Caki2 (cell line): Measurements from ENCODE around the gene PCP2. TPM values are rescaled to one million over a fixed set of nuclear protein-coding genes. Genes with fewer than 3 reads are reported as not detected.

ENCODE experiments used
- DNase-seq: peaks from one replicate; pipeline ENCODE4 v3.0.0-alpha.2; 2015; ENCODE audit warnings: low read depth
- in situ Hi-C: cut with HindIII; loops from 2 replicates; pipeline ENCODE4 v1.10.0; 2016; ENCODE audit warnings: low sequenced_read_pairs, low pct_unique_long_range_greater_than_20kb, mixed read lengths
- total RNA-seq: library from RNA; depleted of rRNA; stranded (reverse); fragments of >200 nt; shearing (Covaris generic); gene quantifications from 2 replicates; pipeline ENCODE4 v1.2.3, GENCODE V29; 2014; ENCODE audit warnings: low replicate concordance; rRNA removed

The PCP2 gene
- not detected in 2 replicates for total RNA-seq

DNA sequence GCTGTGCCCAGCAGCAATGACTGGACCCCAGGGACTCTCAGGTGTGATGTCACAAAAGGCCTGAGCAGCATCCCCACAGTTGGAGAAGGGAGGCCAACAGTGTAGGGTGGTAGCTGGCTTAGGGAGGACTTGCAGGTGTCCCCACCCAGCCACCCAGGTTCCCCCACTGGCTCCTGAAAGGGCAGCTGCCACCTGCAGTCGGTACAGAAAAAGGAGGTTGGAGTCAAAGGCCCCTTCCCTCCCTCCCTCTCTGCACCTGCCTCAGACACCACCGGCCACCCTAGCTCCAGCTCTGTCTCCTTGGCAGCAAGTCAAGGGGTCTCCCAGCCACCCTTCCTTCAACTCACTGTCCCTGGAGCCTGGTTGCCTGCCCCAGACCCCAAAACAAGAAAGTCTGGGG lies at the start of gene PCP2:
PCP2 (minus strand) TSS at position 22 of the 400 bp plus-strand sequence. CDS start 262 bp downstream, outside the sequence.
- in situ Hi-C loops = no loop called here
- DNase-seq = no peak

DNA sequence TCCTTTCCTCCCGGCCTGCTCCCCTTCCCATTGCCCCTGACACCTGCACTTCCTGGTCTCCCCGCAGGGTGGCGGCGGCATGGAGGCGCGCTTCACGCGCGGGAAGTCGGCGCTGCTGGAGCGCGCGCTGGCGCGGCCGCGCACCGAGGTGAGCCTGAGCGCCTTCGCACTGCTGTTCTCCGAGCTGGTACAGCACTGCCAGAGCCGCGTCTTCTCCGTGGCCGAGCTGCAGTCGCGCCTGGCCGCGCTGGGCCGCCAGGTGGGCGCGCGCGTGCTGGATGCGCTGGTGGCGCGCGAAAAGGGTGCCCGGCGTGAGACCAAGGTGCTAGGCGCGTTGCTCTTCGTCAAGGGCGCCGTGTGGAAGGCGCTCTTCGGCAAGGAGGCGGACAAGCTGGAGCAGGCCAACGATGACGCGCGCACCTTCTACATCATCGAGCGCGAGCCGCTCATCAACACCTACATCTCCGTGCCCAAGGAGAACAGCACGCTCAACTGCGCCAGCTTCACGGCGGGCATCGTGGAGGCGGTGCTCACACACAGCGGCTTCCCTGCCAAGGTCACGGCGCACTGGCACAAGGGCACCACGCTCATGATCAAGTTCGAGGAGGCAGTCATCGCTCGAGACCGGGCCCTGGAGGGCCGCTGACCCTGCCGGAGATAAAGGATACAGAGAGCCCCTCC lies 48.8 kb upstream of the PCP2 start:
- in situ Hi-C loops = no loop called here
- DNase-seq = no peak

DNA sequence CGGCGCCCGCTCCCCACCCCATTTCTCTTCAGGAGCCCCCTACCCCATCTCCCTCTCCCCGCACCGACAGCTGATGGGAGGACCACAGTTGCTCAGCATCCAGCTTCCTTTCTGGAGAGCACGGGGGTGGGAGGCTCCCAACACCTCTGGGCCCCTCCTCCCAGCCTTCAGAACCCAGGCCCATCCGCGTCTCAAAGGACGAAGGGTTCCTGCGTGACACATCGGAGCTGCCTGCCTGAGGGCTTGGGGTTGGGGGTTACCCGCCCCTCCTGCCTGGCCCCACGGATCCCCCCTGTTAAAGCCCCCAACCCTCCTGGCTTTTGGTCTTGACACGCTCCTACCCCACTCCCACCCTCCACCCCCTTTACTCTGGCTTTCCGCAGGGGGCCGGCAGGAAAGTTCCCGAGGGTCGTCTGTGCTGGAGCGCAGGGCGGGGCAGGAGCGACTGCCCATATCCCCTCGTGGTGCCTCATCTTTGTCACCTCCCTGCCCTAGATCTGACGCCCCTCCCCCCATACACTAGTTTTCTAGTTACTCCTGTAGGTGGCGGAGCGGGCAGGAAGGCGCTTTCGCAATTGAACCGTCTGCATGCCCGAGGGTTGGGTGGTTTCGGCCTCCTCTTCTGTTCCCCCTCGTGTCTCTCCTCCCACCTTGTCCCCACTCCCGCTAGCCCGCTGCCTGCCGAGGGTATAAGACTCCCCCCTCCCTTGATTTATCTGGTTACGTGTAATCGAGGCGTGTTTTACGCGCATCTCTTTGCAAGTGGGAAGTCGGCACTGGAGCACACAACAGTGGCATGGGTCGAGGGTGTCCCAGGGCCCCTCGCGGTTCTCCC lies 48.0 kb upstream of the PCP2 start:
- peak; percentile 31 for DNase-seq
- in situ Hi-C loops = no loop called here

DNA sequence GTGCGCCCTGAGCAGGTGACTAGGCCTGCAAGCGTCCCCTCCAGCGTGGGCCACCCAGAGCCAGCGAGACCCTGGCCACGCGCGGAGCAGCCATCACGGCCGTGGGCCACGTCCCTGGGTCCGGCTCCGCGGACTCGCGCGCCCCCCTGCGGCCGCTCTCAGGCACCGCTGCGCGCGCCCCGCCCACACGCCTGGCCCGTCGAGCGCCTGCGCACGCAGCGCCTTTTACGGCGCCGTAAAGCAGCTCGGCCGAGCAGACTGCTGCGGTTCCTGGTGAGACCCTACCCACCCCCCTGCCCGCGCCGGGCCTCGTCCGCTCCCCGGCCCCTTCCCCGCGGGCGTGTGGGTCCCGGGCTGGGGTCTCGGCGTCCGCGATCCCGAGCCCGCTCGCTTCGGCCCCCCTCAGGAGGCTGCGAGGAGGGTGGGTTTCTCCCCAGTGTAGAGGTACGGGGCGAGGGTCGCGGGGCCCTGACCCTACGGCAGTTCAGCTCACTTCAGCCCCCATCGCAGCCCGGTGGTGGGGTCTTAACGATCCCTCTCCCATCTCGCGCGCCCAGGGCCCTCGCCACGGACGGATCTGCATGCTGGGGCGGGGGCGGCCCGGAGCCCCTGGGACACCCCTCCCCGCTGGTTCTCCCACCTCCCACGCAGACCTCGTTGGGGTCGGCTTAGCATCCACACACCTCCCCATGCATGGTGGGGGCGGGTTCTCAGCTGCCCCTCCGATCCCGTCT lies 47.3 kb upstream of the PCP2 start, which contains the start of gene TRAPPC5:
TRAPPC5 (plus strand) TSS at position 228 of the 734 bp plus-strand sequence. CDS start 1,421 bp downstream, outside the sequence.
- peak; percentile 49 for DNase-seq
- in situ Hi-C loops = no loop called here

DNA sequence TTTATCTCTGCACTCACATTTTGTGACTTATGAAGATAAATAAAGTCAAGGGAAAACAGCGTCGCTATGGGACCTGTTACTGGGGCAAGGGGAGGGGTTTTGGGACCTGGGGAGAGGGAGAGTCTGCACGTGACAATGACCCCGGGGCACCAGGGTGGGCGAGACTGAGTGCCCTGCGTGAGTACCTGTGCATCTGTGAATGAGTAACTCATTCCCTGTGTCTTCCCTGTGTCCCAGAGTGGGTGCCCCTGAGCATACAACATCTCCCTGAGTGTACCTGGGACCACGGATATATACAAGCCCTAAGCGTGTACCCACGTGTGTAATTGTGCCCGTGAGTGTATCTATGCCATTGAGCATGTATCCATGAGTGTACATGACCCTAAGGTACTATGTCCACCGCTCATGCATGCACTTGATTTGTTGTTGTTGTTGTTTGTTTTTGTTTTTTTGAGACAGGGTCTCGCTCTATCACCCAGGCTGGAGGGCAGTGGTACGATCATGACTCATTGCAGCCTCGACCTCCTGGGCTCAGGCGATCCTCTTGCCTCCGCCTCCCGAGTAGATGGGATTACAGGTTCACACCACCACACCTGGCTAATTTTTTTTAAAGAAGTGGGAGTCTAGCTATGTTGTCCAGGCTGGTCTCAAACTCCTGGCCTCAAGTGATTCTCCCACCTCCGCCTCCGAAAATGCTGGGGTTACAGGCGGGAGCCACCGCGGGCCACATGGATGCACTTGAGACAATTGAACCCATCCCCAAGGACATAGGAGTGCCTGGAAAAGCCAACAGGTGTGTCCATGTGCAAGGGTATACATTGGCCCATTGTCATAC lies 46.5 kb upstream of the PCP2 start:
- in situ Hi-C loops = no loop called here
- no peak for DNase-seq

DNA sequence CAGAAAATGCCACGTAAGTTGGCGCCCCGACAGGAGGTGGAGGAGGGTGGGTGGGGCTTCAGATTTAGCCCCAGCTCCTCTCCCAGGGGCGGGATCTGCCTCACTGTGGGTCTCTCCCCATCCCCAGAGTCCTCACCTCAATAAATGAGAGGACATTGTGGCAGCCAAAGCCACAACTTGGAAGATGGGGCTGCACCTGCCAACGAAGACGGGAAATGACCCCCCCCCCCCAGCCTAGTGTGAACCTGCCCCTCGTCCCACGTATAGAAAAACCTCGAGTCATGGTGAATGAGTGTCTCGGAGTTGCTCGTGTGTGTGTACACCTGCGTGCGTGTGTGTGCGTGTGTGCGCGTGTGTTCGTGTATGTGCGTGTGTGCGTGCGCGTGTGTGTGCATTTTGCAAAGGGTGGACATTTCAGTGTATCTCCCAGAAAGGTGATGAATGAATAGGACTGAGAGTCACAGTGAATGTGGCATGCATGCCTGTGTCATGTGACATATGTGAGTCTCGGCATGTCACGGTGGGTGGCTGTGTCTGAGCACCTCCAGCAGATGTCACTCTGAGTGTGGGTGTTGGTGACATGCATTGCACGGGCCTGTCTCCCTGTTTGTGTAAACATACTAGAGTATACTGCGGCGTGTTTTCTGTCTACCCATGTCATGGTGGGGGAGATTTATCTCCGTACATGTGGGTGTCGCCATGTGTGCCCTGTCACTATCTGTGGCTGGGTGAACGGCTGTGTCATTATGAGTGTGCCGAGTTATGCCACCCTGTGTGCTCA lies 45.6 kb upstream of the PCP2 start:
- in situ Hi-C loops = no loop called here
- DNase-seq = no peak

DNA sequence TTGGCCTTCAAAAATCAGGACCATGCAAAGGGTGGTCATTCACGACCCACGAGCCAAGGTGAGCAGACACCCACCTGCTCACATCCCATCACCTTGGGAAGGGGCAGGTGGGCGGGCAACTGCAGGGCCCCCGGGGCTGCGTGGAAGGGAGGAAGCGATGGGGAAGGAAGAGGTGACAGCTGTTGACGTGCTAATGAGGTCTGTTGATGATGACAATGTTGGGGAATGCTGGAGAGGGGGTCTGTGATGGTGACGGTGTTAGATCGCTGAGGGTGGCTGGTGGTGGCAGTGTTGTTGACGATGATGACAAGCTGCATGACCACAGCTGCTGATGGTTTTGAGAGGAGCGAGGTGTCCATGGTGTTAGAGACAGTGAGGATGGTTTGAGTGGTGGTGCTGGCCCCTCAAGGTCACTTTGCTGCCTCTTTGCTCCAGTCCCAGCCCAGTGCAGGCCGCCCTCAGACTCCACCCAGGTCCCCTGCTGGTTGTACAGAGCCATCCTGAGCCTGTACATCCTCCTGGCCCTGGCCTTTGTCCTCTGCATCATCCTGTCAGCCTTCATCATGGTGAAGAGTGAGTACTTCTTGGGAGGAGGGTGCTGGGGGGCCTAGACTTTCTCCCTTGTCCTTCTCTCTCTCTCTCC lies 44.3 kb upstream of the PCP2 start:
- DNase-seq = no peak
- in situ Hi-C loops = no loop called here

DNA sequence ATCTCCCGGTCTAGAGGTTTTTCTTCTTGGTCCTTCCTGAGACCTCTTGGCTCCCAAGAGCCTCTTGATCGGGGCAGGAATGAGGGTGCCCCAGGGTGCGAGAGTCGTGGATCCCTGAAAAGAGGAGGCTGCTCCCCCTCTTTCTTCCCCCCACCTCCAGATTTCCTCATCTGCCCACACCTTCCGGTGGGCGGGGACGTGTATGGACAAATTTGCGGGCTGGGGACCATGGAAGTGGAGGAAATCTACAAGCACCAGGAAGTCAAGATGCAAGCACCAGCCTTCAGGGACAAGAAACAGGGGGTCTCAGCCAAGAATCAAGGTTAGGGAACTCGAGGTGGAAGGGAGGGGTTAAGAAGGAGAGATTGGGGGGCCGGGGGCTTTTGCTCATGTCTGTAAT lies 43.3 kb upstream of the PCP2 start, which contains the start of gene MCEMP1:
MCEMP1 (plus strand) TSS at position 237 of the 400 bp plus-strand sequence; CDS start at position 268, 31 bp downstream.
- in situ Hi-C loops = no loop called here
- no peak for DNase-seq

DNA sequence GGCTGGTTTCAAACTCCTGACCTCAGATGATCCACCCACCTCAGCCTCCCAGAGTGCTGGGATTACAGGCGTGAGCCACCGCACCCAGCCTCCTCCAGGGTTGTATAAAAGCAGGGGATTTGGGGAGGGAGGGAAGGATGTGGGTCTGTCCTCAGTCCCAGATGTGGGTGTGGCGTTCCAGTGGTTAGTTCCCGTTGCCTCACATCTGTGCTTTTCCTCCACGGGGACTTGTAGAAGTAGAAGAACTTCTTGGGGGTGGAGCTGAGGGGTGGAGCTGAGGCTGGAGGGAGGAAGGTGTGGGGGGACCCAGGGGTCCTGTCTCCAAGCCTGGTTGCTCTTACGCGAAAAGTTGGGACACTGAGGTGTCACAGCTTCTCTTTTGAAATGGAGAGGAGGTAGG lies 42.9 kb upstream of the PCP2 start:
- no peak for DNase-seq
- in situ Hi-C loops = no loop called here

DNA sequence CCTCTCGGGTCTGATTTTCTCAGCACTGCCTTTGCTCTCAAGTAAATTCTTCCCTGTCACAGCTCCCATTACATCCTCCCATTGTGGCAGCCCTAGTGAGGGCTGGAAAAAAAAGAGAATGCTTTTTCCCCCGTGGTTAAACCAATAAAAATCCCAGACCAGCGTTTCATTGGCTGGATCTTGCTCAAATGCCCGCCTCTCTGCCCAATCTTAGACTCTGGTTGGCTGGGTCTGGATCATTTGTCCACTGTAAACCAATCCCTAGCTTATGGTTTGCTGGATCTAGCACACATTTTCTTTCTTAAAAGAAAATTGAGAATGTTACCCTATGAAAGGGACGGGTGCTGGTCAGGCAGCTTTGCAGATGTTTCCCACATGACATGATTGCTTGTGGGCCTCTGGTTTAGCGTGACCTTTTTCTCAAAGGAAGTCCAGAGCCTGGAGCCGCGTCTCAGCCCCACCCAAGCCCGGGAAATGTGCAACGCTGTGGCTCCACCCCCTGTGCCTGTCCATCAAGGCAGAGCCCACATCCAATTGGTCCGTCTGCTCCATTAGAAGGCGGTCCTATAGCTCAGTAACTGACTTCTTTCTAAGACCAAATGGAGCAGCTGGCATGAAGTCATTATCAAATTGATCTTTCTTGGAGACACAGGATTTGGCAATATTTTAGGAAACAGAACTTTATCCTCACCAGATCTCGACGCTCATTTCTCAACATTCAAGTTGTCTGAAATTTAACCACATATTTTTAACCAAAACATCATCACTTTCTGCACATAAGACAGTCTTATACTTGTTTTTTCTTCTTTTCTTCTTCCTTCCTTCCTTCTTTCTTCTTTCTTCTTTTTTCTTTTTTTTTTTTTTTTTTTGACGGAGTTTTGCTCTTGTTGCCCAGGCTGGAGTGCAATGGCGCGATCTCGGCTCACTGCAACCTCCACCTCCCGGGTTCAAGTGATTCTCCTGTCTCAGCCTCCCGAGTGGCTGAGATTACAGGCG lies 40.8 kb upstream of the PCP2 start:
- peak; percentile 50 for DNase-seq
- in situ Hi-C loops = no loop called here

DNA sequence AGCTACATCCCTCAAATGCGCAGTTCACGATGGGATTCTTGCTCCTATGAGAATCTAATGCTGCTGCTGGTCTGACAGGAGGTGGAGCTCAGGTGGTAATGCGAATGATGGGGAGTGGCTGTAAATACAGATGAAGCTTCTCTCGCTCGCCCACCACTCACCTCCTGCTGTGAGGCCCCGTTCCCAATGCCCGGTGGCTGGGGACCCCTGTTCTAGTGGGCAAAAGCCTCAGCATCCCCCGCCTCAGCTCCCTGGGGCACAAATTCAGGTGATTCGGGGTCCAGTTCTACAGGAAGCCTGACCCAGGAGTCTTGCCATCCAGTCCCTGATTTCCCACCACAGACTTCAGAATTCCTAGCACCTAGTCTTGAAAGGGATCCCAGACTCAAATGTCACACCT lies 39.0 kb upstream of the PCP2 start:
- DNase-seq = no peak
- in situ Hi-C loops = no loop called here

DNA sequence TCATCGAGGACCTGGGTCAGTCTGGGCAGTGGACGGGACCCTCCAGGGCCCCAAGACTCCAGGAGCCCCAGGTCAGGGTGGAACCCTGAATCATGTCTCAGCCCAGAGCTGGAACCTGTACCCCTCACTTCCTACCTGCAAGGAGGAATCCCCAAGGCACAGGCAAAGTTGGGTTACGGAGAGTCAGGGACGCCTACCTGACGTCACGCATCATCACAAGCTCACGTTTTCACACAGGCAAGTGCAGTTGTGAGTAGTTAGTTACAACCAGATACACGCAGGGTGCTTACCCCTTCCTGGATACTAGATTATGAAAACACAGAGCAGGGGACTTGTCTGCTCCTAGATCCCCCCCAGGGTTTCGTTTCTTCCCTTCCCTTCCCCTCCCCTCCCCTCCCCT lies 37.3 kb upstream of the PCP2 start:
- DNase-seq = no peak
- in situ Hi-C loops = no loop called here

DNA sequence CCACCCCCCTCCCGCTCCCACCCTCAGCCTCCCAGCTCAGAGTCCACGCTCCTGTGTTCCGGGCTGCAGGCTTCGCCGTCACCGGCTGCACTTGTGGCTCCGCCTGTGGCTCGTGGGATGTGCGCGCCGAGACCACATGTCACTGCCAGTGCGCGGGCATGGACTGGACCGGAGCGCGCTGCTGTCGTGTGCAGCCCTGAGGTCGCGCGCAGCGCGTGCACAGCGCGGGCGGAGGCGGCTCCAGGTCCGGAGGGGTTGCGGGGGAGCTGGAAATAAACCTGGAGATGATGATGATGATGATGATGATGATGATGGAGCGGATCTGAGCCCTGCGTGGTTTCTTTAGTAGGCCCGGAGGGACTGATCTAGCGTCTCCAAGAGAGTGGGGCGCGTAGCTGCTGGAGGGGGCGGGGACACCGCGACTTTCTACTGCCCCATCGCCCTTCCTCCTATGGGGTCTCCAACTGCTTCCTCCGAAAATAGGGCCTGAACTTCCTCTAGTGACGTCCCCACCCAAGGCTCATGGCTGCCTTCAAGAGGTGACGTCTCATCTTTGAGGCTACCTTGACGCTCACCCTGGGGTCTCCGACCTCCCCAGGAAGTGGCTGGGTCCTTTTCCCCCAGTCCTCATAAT lies 36.7 kb upstream of the PCP2 start:
- DNase-seq = no peak
- in situ Hi-C loops = no loop called here

DNA sequence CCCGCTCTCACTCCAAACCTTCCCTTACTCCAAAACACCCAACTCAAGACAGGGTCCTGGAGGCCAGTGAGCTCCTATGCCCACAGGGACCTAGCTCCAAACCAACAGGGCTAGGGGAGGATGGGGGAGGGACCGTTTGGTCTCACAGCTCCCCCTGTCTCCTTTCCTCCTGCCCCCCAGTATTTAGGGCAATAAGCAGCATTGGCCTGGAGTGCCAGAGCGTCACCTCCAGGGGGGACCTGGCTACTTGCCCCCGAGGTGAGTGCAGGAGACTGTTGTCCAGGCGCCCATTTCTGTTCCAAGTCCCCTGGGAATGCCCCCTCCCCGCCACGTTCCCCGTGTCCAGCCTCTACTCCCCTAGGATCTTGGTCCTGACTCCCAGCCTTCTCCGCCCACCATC lies 36.1 kb upstream of the PCP2 start:
- in situ Hi-C loops = no loop called here
- DNase-seq = no peak

DNA sequence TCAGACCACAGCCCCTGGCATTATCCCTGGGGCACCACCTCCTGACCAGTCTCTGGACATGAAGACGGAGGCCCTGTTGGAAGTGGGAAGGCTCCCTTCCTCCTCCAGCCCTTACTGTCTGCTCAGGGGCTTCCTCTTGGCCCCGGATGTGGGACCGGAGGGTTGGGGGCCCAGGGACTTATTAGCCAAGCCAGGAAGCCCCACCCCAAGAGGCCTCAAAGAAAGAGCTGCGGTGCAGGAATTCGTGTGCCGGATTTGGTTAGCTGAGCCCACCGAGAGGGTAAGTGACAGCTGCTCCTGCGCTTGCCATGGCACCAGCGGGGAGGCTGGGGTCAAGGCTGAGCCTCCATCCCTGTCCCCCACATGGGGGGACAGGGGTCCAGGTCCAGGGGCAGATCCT lies 35.3 kb upstream of the PCP2 start, which contains the start of gene RETN:
RETN (plus strand) TSS at position 208 of the 400 bp plus-strand sequence. CDS start 278 bp downstream, outside the sequence.
- DNase-seq = no peak
- in situ Hi-C loops = no loop called here
